CD14-positive monocyte (primary cell): ENCODE results near the gene MFGE8. TPM values are rescaled to one million over a fixed set of nuclear protein-coding genes. Genes with fewer than 3 reads are reported as not detected.

Experiments used
- DNase-seq, 3 donors: peaks; one replicate each; pipeline ENCODE4 v3.0.0-alpha.2; 2011 to 2022
- H2AFZ ChIP-seq: 2 replicates; pipeline ENCODE4 v1.6.0; 2012; ENCODE audit warnings: mild to moderate bottlenecking, low read depth, low read length, inconsistent platforms; ENCODE audit not compliant: insufficient read depth, poor library complexity, severe bottlenecking
- H3K27ac ChIP-seq, 2 donors: 1 replicate in 1 of 2; 2 replicates in 1 of 2; pipeline ENCODE4 v1.5.1; 2012 to 2013; ENCODE audit warnings: low read length in 2 of 2, control low read depth in 1 of 2, inconsistent platforms in 1 of 2, low read depth in 1 of 2, mild to moderate bottlenecking in 1 of 2
- H3K27me3 ChIP-seq, 2 donors: one replicate each; pipeline versions ENCODE4 v1.6.0 to v1.6.1; 2011 to 2013; ENCODE audit warnings: low read length in 2 of 2; ENCODE audit not compliant: control insufficient read depth in 2 of 2, insufficient read depth in 2 of 2
- H3K36me3 ChIP-seq, 2 donors: replicated peaks in 1 of 2; 1 replicate in 1 of 2; 2 replicates in 1 of 2; pipeline versions ENCODE4 v1.5.1 to v1.6.1; 2012 to 2013; ENCODE audit warnings: low read length in 2 of 2, control low read depth in 1 of 2, inconsistent platforms in 1 of 2, mild to moderate bottlenecking in 1 of 2; ENCODE audit not compliant: insufficient read depth in 2 of 2, control insufficient read depth in 1 of 2
- H3K4me1 ChIP-seq, 2 donors: 1 replicate in 1 of 2; 2 replicates in 1 of 2; pipeline versions ENCODE4 v1.5.1 to v1.6.1; 2012 to 2013; ENCODE audit warnings: low read length in 2 of 2, control low read depth in 1 of 2, inconsistent platforms in 1 of 2, mild to moderate bottlenecking in 1 of 2, moderate library complexity in 1 of 2; ENCODE audit not compliant: insufficient read depth in 2 of 2, control insufficient read depth in 1 of 2
- H3K4me2 ChIP-seq: replicated peaks from 2 replicates; pipeline ENCODE3; 2012; ENCODE audit warnings: low read length, moderate library complexity, mild to moderate bottlenecking; ENCODE audit not compliant: poor library complexity, severe bottlenecking; ENCODE audit errors: extremely low read depth
- H3K4me3 ChIP-seq, 3 experiments: fragments of 200-600 bp in 1 of 3; sonication (generic) in 1 of 3; replicated peaks in 1 of 3; 1 replicate in 2 of 3; 2 replicates in 1 of 3; pipeline ENCODE4 v1.5.1; 2011 to 2013; ENCODE audit warnings: low read length in 3 of 3, mild to moderate bottlenecking in 3 of 3, control low read depth in 2 of 3, low read depth in 2 of 3, inconsistent platforms in 1 of 3, moderate library complexity in 1 of 3
- H3K79me2 ChIP-seq: 2 replicates; pipeline ENCODE4 v1.6.0; 2012; ENCODE audit warnings: mild to moderate bottlenecking, control low read depth, inconsistent platforms, low read length, moderate library complexity; ENCODE audit not compliant: insufficient read depth
- H3K9ac ChIP-seq: 2 replicates; pipeline ENCODE4 v1.6.0; 2017; ENCODE audit warnings: low read length, mild to moderate bottlenecking; ENCODE audit not compliant: insufficient read depth, poor library complexity, severe bottlenecking
- H3K9me3 ChIP-seq, 2 donors: replicated peaks in 1 of 2; 1 replicate in 1 of 2; 2 replicates in 1 of 2; pipeline versions ENCODE4 v1.5.1 to v1.6.1; 2012 to 2013; ENCODE audit warnings: low read length in 2 of 2, control low read depth in 1 of 2; ENCODE audit not compliant: control insufficient read depth in 1 of 2, insufficient read depth in 1 of 2
- H4K20me1 ChIP-seq: 2 replicates; pipeline ENCODE4 v1.6.0; 2012; ENCODE audit warnings: mild to moderate bottlenecking, low read length, control low read depth, moderate library complexity; ENCODE audit not compliant: insufficient read depth
- H3K27ac Mint-ChIP-seq, 7 donors: one replicate each; pipeline ENCODE4 v1.8.0; 2020; ENCODE audit warnings: mild to moderate bottlenecking in 7 of 7, mixed read lengths in 7 of 7, moderate library complexity in 6 of 7, inconsistent platforms in 2 of 7
- H3K27me3 Mint-ChIP-seq, 3 donors: one replicate each; pipeline ENCODE4 v1.8.0; 2021 to 2022; ENCODE audit warnings: low read depth in 3 of 3, mild to moderate bottlenecking in 3 of 3, mixed read lengths in 3 of 3, moderate library complexity in 3 of 3, inconsistent platforms in 1 of 3
- H3K36me3 Mint-ChIP-seq, 2 donors: one replicate each; pipeline ENCODE4 v1.8.0; 2020; ENCODE audit warnings: mixed read lengths in 2 of 2, inconsistent platforms in 1 of 2, mild to moderate bottlenecking in 1 of 2
- H3K4me1 Mint-ChIP-seq: one replicate; pipeline ENCODE4 v1.8.0; 2020; ENCODE audit warnings: mild to moderate bottlenecking, mixed read lengths
- H3K4me3 Mint-ChIP-seq, 2 donors: one replicate each; pipeline ENCODE4 v1.8.0; 2020; ENCODE audit warnings: mild to moderate bottlenecking in 2 of 2, mixed read lengths in 2 of 2, moderate library complexity in 1 of 2
- H3K9me3 Mint-ChIP-seq, 7 donors: one replicate each; pipeline ENCODE4 v1.8.0; 2020 to 2022; ENCODE audit warnings: mixed read lengths in 7 of 7, mild to moderate bottlenecking in 6 of 7, moderate library complexity in 6 of 7, inconsistent platforms in 2 of 7
- CTCF ChIP-seq: fragments of 200-600 bp; IDR thresholded peaks from one replicate; pipeline ENCODE4 v1.8.0; 2022; ENCODE audit warnings: antibody characterized with exemption, mild to moderate bottlenecking
- WGBS: methylation state at CpG from one replicate; pipeline ENCODE4 v1.1.5; 2013; ENCODE audit warnings: missing lambda C conversion rate; ENCODE audit not compliant: insufficient coverage; 5-methylcytosine and 5-hydroxymethylcytosine counted together
- intact Hi-C, 2 donors: fragments of 100-400 bp; cut with micrococcal nuclease; formaldehyde crosslinking; loops; one replicate each; pipeline versions ENCODE4 v1.15.0 to v1.15.1; 2023
- polyA plus RNA-seq, 3 donors: library from polyadenylated mRNA; depleted of rRNA in 1 of 3; unstranded in 2 of 3; stranded (reverse) in 1 of 3; fragments of 300-500 nt in 2 of 3; fragments of >200 nt in 1 of 3; fragmentation: Illumina TruSeq in 2 of 3; gene quantifications; 1 replicate in 2 of 3; 2 replicates in 1 of 3; pipeline ENCODE4 v1.2.3, GENCODE V29; 2012 to 2021

MFGE8 gene
- polyA plus RNA-seq, 3 donors = 2.7 TPM; not detected in 2

GRCh38 chr15:88899251-88899650 is 13.9 kb downstream of the MFGE8 start:
- DNase-seq = no peak
- Histone ChIP-seq H3K36me3 (no peaks in the 10 kb centered on the region), H2AFZ (no peak overlapping the region), H3K79me2 (no peaks in the 10 kb centered on the region), H3K9me3 (no peaks in the 10 kb centered on the region), H3K9ac (no peak overlapping the region), H3K4me2 (no peak overlapping the region), H3K27me3 (peaks cover 11 to 25% of the 10 kb centered on the region in 2 donors), H3K27ac (no peak overlapping the region), H3K4me1 (peaks cover 11 to 18% of the 10 kb centered on the region in 2 donors), H3K4me3 (no peak overlapping the region), H4K20me1 (no peaks in the 10 kb centered on the region)
- TF ChIP-seq CTCF = no peak
- H3K9me3 Mint-ChIP-seq = peaks cover 0 to 11% (median 2%) of the 10 kb centered on the region in 7 donors
- no peak overlapping the region for H3K27ac Mint-ChIP-seq
- intact Hi-C loops = no loop called here
- H3K4me3 Mint-ChIP-seq = no peak overlapping the region
- 94% methylated on average over 6 of the region's 9 CpGs for WGBS
- H3K36me3 Mint-ChIP-seq = no peaks in the 10 kb centered on the region
- peaks cover 16% of the 10 kb centered on the region for H3K4me1 Mint-ChIP-seq
- peaks cover 19 to 29% (median 29%) of the 10 kb centered on the region in 3 donors for H3K27me3 Mint-ChIP-seq

GRCh38 chr15:88898736-88899135 is 14.4 kb downstream of the MFGE8 start:
- TF ChIP-seq CTCF = no peak
- H3K27ac Mint-ChIP-seq = no peak overlapping the region
- Histone ChIP-seq H3K9ac (no peak overlapping the region), H3K27me3 (peaks cover 15 to 30% of the 10 kb centered on the region in 2 donors), H3K4me3 (no peak overlapping the region), H2AFZ (no peak overlapping the region), H3K36me3 (no peaks in the 10 kb centered on the region), H3K27ac (no peak overlapping the region), H4K20me1 (no peaks in the 10 kb centered on the region), H3K9me3 (no peaks in the 10 kb centered on the region), H3K4me1 (peaks cover 11 to 18% of the 10 kb centered on the region in 2 donors), H3K4me2 (no peak overlapping the region), H3K79me2 (no peaks in the 10 kb centered on the region)
- WGBS = 96% methylated on average over 5 of the region's 15 CpGs
- no peak for DNase-seq
- H3K4me3 Mint-ChIP-seq = no peak overlapping the region
- peaks cover 24 to 34% (median 34%) of the 10 kb centered on the region in 3 donors for H3K27me3 Mint-ChIP-seq
- peaks cover 17% of the 10 kb centered on the region for H3K4me1 Mint-ChIP-seq
- peaks cover 0 to 12% (median 3%) of the 10 kb centered on the region in 7 donors for H3K9me3 Mint-ChIP-seq
- H3K36me3 Mint-ChIP-seq = no peaks in the 10 kb centered on the region
- intact Hi-C loops = no loop called here
